WERI-Rb-1 (cell line): ENCODE data around the gene PRICKLE2.

Experiments
- DNase-seq: peaks from one replicate; pipeline ENCODE4 v3.0.0-alpha.2; 2020
- H3K27ac ChIP-seq: fragments of 250-450 bp; sonication (Bioruptor Pico); 2 replicates; pipeline ENCODE4 v1.5.1; 2020; ENCODE audit warnings: mild to moderate bottlenecking, moderate library complexity
- H3K27me3 ChIP-seq: fragments of 250-450 bp; sonication (Bioruptor Pico); 2 replicates; pipeline ENCODE4 v1.5.1; 2021; ENCODE audit warnings: mild to moderate bottlenecking, low read depth, moderate library complexity; ENCODE audit not compliant: insufficient read depth, severe bottlenecking
- H3K36me3 ChIP-seq: fragments of 250-450 bp; sonication (Bioruptor Pico); 2 replicates; pipeline ENCODE4 v1.5.1; 2020; ENCODE audit warnings: mild to moderate bottlenecking, moderate library complexity
- H3K4me3 ChIP-seq: 2 replicates; pipeline ENCODE4 v1.5.1; 2011; ENCODE audit warnings: low read depth, mild to moderate bottlenecking, control low read depth, low read length
- H3K9me3 ChIP-seq: fragments of 250-450 bp; sonication (Bioruptor Pico); 2 replicates; pipeline ENCODE4 v1.5.1; 2021; ENCODE audit warnings: mild to moderate bottlenecking, moderate library complexity; ENCODE audit not compliant: severe bottlenecking
- CTCF ChIP-seq: IDR thresholded peaks from 2 replicates; pipeline ENCODE4 v1.5.1; 2011; ENCODE audit warnings: low read depth, mild to moderate bottlenecking, control low read depth, inconsistent platforms, low read length

Gene PRICKLE2

GRCh38 chr3:64108784-64109317 is 116.4 kb downstream of the PRICKLE2 start:
- Histone ChIP-seq H3K27ac (no peak overlapping the region), H3K4me3 (no peak overlapping the region)
- no peak for DNase-seq

DNA sequence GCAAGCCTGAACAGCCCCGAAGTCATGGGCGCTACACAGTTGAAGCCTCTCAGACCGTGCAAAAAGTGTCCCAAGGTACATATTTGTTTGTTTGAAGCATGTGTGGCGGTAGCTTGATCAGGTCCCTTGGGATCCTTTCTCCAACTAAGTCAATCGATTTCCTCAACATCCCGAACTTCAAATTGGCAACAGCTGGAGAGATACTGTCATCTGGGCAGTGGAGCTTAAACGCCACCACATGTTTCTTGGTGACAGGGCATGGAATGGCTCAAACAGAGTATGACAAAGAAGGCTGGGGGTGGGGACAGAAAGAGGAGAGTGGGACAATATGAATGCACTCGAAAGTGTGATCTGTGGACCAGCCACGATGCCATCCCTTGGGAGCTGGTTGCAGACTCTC is 117.0 kb downstream of the PRICKLE2 start:
- no peak for TF ChIP-seq CTCF
- no peak overlapping the region for H3K4me3 ChIP-seq
- no peaks in the 10 kb centered on the region for H3K27me3 ChIP-seq
- peaks cover 48% of the 10 kb centered on the region for H3K36me3 ChIP-seq
- DNase-seq = no peak
- no peaks in the 10 kb centered on the region for H3K9me3 ChIP-seq
- no peak overlapping the region for H3K27ac ChIP-seq

More at GRCh38 chr3:64108784-64109317, 116.4 kb downstream of the PRICKLE2 start:
- Histone ChIP-seq H3K27me3 (no peaks in the 10 kb centered on the region), H3K9me3 (no peaks in the 10 kb centered on the region), H3K36me3 (peaks cover 52% of the 10 kb centered on the region)
- TF ChIP-seq CTCF = no peak

- no peak overlapping the region for H3K4me3 ChIP-seq
- peaks cover 47% of the 10 kb centered on the region for H3K36me3 ChIP-seq
- no peak overlapping the region for H3K27ac ChIP-seq
- no peaks in the 10 kb centered on the region for H3K9me3 ChIP-seq
- H3K27me3 ChIP-seq = no peaks in the 10 kb centered on the region
- no peak for DNase-seq
- no peak for TF ChIP-seq CTCF
These were observed 118.1 kb downstream of the PRICKLE2 start for GRCh38 chr3:64107190-64107589.

DNA sequence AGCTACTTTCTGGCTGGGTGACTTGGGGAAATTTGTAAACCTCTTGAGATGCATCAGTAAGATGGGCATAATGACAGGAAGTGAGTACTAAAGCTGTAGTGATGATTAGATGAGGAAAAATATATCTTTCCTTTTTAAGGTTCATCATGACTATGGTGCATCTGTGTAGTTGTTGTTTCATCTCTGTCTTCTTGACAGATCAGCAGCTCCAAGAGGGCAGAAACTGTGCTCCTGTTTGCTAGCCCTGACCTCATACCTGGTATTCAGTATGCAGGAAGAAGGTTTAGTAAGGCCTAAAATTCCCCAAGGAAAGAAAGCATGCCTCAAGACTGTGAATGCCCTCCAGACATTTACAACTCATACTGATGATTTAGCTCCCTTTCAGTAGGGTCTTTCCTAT is 119.5 kb downstream of the PRICKLE2 start:
- no peak for TF ChIP-seq CTCF
- no peak for DNase-seq
- Histone ChIP-seq H3K27ac (peak overlapping the region; percentile 73; the same call in 1 of the 2 replicates), H3K4me3 (no peak overlapping the region), H3K9me3 (no peaks in the 10 kb centered on the region), H3K27me3 (no peaks in the 10 kb centered on the region), H3K36me3 (peaks cover 47% of the 10 kb centered on the region)

DNA sequence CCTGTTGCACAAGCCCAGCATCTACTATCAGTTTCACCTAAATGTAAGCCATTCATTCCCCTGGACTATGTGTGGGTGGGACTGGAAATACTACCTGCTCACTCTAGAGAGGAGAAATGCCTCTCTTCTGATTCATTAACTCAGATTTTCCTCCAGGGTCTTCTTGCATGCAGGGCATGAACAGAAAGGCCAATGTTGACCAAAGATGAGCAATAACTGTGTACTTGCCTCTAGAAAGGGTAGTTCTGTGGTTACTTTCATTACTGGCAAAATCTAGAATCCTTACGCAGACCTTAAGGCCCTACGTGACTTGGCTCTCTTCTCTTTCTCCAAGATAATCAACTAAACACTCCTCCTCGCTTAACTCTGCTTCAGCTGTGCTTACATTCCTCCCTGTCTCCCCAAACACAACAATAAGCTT is 120.6 kb downstream of the PRICKLE2 start:
- Histone ChIP-seq H3K4me3 (no peak overlapping the region), H3K27ac (peak overlapping the region; percentile 73), H3K36me3 (peaks cover 47% of the 10 kb centered on the region), H3K27me3 (no peaks in the 10 kb centered on the region), H3K9me3 (no peaks in the 10 kb centered on the region)
- no peak for DNase-seq
- TF ChIP-seq CTCF = no peak

- peak overlapping the region; percentile 73 for H3K27ac ChIP-seq
- H3K36me3 ChIP-seq = peaks cover 51% of the 10 kb centered on the region
- TF ChIP-seq CTCF = no peak
- no peaks in the 10 kb centered on the region for H3K27me3 ChIP-seq
- DNase-seq = peak; percentile 53
- no peaks in the 10 kb centered on the region for H3K9me3 ChIP-seq
- no peak overlapping the region; the same call in 1 of the 2 replicates for H3K4me3 ChIP-seq
These were observed 121.3 kb downstream of the PRICKLE2 start for GRCh38 chr3:64104006-64104405.
